ENCODE measurements around the gene MRPL40. TPM values are rescaled to one million over a fixed set of nuclear protein-coding genes. Genes with fewer than 3 reads are reported as not detected.

Gene MRPL40
- total and polyA plus RNA-seq, 2 of the 13 experiments (the other 11 are each of a cell fraction or from before 2014, with no cell fraction given) = 42.7 to 79.7 TPM

DNA sequence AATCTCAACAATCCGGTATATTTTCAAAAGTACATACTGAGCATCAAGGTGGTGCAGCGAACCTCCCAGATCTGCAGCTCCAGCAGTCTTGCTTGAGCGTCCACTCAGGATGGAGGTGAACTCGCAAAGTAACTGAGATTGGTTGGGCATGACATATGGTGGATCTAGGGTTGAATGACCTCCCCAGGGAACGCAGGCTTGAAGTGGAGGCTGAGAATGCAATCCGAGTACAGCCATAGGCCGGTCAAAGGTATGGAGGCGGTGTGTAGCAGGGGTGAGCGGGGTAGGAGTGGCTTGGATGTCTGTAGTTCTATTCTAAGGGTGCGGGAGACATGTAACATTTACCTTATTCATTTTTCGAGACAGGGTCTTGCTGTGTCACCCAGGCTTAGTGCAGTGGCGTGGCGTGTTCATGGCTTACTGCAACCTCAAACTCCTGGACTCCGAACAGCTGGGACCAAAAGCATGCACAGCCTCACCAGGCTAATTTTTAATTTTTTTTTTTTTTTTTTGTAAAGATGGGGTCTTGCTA, 15.8 kb downstream of the MRPL40 start (continued):
- TF ChIP-seq JUND (CRISPR knock-in tag; IDR thresholded peaks at IDR 0.05) (no peak), HOXA9 (CRISPR knock-in tag; IDR thresholded peaks at IDR 0.05; ENCODE audit: borderline replicate concordance) (peak; percentile 61; the same call in 1 of the 2 replicates), SRSF9 (IDR thresholded peaks at IDR 0.05; ENCODE audit: borderline replicate concordance, insufficient read depth, low read depth, low read length, poor library complexity, severe bottlenecking) (no peak), ZSCAN25 (CRISPR knock-in tag; IDR thresholded peaks at IDR 0.05) (no peak), ZNF562 (CRISPR knock-in tag; IDR thresholded peaks at IDR 0.05; ENCODE audit: borderline replicate concordance) (no peak), ZNF432 (CRISPR knock-in tag; IDR thresholded peaks at IDR 0.05; ENCODE audit: borderline replicate concordance) (no peak), ISL2 (CRISPR knock-in tag; IDR thresholded peaks at IDR 0.05) (no peak)
- TF ChIP-seq, protein P1, sequence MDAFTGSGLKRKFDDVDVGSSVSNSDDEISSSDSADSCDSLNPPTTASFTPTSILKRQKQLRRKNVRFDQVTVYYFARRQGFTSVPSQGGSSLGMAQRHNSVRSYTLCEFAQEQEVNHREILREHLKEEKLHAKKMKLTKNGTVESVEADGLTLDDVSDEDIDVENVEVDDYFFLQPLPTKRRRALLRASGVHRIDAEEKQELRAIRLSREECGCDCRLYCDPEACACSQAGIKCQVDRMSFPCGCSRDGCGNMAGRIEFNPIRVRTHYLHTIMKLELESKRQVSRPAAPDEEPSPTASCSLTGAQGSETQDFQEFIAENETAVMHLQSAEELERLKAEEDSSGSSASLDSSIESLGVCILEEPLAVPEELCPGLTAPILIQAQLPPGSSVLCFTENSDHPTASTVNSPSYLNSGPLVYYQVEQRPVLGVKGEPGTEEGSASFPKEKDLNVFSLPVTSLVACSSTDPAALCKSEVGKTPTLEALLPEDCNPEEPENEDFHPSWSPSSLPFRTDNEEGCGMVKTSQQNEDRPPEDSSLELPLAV (CRISPR knock-in tag; conservative IDR thresholded peaks at IDR 0.05; ENCODE audit: low read depth) = no peak
- TF ChIP-seq, protein P2, sequence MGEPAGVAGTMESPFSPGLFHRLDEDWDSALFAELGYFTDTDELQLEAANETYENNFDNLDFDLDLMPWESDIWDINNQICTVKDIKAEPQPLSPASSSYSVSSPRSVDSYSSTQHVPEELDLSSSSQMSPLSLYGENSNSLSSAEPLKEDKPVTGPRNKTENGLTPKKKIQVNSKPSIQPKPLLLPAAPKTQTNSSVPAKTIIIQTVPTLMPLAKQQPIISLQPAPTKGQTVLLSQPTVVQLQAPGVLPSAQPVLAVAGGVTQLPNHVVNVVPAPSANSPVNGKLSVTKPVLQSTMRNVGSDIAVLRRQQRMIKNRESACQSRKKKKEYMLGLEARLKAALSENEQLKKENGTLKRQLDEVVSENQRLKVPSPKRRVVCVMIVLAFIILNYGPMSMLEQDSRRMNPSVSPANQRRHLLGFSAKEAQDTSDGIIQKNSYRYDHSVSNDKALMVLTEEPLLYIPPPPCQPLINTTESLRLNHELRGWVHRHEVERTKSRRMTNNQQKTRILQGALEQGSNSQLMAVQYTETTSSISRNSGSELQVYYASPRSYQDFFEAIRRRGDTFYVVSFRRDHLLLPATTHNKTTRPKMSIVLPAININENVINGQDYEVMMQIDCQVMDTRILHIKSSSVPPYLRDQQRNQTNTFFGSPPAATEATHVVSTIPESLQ (CRISPR knock-in tag; conservative IDR thresholded peaks at IDR 0.05) = no peak
- TF ChIP-seq, protein P3, sequence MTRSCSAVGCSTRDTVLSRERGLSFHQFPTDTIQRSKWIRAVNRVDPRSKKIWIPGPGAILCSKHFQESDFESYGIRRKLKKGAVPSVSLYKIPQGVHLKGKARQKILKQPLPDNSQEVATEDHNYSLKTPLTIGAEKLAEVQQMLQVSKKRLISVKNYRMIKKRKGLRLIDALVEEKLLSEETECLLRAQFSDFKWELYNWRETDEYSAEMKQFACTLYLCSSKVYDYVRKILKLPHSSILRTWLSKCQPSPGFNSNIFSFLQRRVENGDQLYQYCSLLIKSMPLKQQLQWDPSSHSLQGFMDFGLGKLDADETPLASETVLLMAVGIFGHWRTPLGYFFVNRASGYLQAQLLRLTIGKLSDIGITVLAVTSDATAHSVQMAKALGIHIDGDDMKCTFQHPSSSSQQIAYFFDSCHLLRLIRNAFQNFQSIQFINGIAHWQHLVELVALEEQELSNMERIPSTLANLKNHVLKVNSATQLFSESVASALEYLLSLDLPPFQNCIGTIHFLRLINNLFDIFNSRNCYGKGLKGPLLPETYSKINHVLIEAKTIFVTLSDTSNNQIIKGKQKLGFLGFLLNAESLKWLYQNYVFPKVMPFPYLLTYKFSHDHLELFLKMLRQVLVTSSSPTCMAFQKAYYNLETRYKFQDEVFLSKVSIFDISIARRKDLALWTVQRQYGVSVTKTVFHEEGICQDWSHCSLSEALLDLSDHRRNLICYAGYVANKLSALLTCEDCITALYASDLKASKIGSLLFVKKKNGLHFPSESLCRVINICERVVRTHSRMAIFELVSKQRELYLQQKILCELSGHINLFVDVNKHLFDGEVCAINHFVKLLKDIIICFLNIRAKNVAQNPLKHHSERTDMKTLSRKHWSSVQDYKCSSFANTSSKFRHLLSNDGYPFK (CRISPR knock-in tag; IDR thresholded peaks at IDR 0.05; ENCODE audit: borderline replicate concordance) = peak; percentile 49; the same call in 1 of the 2 replicates
- TF ChIP-seq, protein P4, sequence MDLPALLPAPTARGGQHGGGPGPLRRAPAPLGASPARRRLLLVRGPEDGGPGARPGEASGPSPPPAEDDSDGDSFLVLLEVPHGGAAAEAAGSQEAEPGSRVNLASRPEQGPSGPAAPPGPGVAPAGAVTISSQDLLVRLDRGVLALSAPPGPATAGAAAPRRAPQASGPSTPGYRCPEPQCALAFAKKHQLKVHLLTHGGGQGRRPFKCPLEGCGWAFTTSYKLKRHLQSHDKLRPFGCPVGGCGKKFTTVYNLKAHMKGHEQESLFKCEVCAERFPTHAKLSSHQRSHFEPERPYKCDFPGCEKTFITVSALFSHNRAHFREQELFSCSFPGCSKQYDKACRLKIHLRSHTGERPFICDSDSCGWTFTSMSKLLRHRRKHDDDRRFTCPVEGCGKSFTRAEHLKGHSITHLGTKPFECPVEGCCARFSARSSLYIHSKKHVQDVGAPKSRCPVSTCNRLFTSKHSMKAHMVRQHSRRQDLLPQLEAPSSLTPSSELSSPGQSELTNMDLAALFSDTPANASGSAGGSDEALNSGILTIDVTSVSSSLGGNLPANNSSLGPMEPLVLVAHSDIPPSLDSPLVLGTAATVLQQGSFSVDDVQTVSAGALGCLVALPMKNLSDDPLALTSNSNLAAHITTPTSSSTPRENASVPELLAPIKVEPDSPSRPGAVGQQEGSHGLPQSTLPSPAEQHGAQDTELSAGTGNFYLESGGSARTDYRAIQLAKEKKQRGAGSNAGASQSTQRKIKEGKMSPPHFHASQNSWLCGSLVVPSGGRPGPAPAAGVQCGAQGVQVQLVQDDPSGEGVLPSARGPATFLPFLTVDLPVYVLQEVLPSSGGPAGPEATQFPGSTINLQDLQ (CRISPR knock-in tag; IDR thresholded peaks at IDR 0.05) = 0 out of 2 replicates have a peak, but pooled peaks have one; percentile 30
